OCI-LY3 (cell line): ENCODE data around the gene DYNC2LI1.

Experiments
- EZH2phosphoT487 ChIP-seq: fragments of 200-600 bp; shearing (Covaris generic); IDR thresholded peaks from 2 replicates; pipeline ENCODE4 v1.6.1; 2018; ENCODE audit warnings: antibody characterized with exemption, mixed run types, low read depth
- TF ChIP-seq, protein P1 (sequence below): fragments of 200-600, 300-600 bp; sonication (generic); IDR thresholded peaks from 2 replicates; pipeline ENCODE4 v1.5.1; 2014; ENCODE audit warnings: antibody characterized with exemption, low read length, low read depth

DNA sequence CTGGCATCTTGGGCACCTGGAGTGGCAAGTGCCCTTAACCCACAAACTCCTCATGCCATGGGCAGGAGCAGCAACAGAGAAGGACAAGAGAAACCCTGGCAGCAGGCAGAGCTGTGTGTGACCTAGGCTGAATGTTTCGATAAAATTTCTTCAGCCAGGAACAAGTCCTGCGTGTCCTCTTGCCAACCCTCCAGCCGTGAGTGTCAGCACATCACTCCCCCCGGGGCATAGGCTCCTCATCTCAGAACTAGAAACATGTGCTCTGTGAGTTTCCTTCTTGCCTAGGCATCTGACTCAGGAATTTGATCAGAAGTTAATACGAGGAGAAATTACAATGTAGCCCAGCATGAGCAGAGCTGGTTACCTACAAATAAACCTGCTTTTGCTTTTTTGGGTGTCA lies 67.1 kb downstream of the DYNC2LI1 start:
- TF ChIP-seq, protein P1, sequence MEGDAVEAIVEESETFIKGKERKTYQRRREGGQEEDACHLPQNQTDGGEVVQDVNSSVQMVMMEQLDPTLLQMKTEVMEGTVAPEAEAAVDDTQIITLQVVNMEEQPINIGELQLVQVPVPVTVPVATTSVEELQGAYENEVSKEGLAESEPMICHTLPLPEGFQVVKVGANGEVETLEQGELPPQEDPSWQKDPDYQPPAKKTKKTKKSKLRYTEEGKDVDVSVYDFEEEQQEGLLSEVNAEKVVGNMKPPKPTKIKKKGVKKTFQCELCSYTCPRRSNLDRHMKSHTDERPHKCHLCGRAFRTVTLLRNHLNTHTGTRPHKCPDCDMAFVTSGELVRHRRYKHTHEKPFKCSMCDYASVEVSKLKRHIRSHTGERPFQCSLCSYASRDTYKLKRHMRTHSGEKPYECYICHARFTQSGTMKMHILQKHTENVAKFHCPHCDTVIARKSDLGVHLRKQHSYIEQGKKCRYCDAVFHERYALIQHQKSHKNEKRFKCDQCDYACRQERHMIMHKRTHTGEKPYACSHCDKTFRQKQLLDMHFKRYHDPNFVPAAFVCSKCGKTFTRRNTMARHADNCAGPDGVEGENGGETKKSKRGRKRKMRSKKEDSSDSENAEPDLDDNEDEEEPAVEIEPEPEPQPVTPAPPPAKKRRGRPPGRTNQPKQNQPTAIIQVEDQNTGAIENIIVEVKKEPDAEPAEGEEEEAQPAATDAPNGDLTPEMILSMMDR, result no peak
- TF ChIP-seq EZH2phosphoT487, result no peak
